NCI-H226 (cell line): ENCODE results near the gene EPHB2.
A peak's percentile ranks its signal among the peaks of the same experiment; 100 is the strongest.

Source experiments
- DNase-seq: peaks from one replicate; pipeline ENCODE4 v3.0.0-alpha.2; 2015

The EPHB2 gene

GRCh38 chr1:22752339-22752738 lies 41.7 kb downstream of the EPHB2 start:
- DNase-seq = no peak

GRCh38 chr1:22753481-22753971 lies 42.9 kb downstream of the EPHB2 start:
- no peak for DNase-seq

- DNase-seq = no peak
Observed at GRCh38 chr1:22754106-22754768, 43.6 kb downstream of the EPHB2 start.

GRCh38 chr1:22754824-22755223 lies 44.2 kb downstream of the EPHB2 start:
- DNase-seq = no peak

- no peak for DNase-seq
Observed at GRCh38 chr1:22755641-22756040, 45.0 kb downstream of the EPHB2 start.

GRCh38 chr1:22756125-22756735 lies 45.6 kb downstream of the EPHB2 start:
- no peak for DNase-seq

GRCh38 chr1:22760455-22760854 lies 49.8 kb downstream of the EPHB2 start:
- DNase-seq = no peak

GRCh38 chr1:22761101-22761500 lies 50.5 kb downstream of the EPHB2 start:
- no peak for DNase-seq

GRCh38 chr1:22761821-22762220 lies 51.2 kb downstream of the EPHB2 start:
- no peak for DNase-seq

- DNase-seq = no peak
Observed at GRCh38 chr1:22763487-22764200, 53.0 kb downstream of the EPHB2 start.

- no peak for DNase-seq
Observed at GRCh38 chr1:22767852-22768251, 57.2 kb downstream of the EPHB2 start.

- DNase-seq = no peak
Observed at GRCh38 chr1:22769932-22770331, 59.3 kb downstream of the EPHB2 start.

GRCh38 chr1:22772014-22772413 lies 61.4 kb downstream of the EPHB2 start:
- DNase-seq = no peak

GRCh38 chr1:22773981-22774832 lies 63.6 kb downstream of the EPHB2 start:
- peak; percentile 23 for DNase-seq

- no peak for DNase-seq
Observed at GRCh38 chr1:22774833-22775182, 64.2 kb downstream of the EPHB2 start.

- no peak for DNase-seq
Observed at GRCh38 chr1:22775478-22775877, 64.8 kb downstream of the EPHB2 start.

- no peak for DNase-seq
Observed at GRCh38 chr1:22776035-22776613, 65.5 kb downstream of the EPHB2 start.

- no peak for DNase-seq
Observed at GRCh38 chr1:22777388-22778057, 66.9 kb downstream of the EPHB2 start.

GRCh38 chr1:22778408-22778807 lies 67.8 kb downstream of the EPHB2 start:
- DNase-seq = no peak

- no peak for DNase-seq
Observed at GRCh38 chr1:22778862-22779520, 68.4 kb downstream of the EPHB2 start.

- peak; percentile 66 for DNase-seq
Observed at GRCh38 chr1:22780696-22781095, 70.1 kb downstream of the EPHB2 start.

- DNase-seq = no peak
Observed at GRCh38 chr1:22781483-22781882, 70.8 kb downstream of the EPHB2 start.
